Right atrium auricular region (tissue), 2 donors: Measurements from ENCODE around the gene PRR36. TPM values are rescaled to one million over a fixed set of nuclear protein-coding genes. Genes with fewer than 3 reads are reported as not detected.

ENCODE experiments used
- DNase-seq: peaks from one replicate; pipeline ENCODE4 v3.0.0-alpha.2; 2019; ENCODE audit warnings: low spot score
- H3K27ac ChIP-seq, 2 donors: fragments of 200-600 bp; sonication (generic); 1 replicate in 1 of 2; 2 replicates in 1 of 2; pipeline ENCODE4 v1.5.1; 2016 to 2019
- H3K27me3 ChIP-seq, 2 donors: fragments of 200-600 bp; sonication (generic); one replicate each; pipeline versions ENCODE4 v1.5.1 to v1.6.0; 2017 to 2019
- H3K36me3 ChIP-seq: fragments of 200-600 bp; sonication (generic); one replicate; pipeline ENCODE4 v1.5.1; 2016
- H3K4me1 ChIP-seq, 2 donors: fragments of 200-600 bp; sonication (generic); one replicate each; pipeline versions ENCODE4 v1.5.1 to v1.6.0; 2017 to 2019
- H3K4me3 ChIP-seq, 2 donors: fragments of 200-600 bp; sonication (generic); 1 replicate in 1 of 2; 2 replicates in 1 of 2; pipeline ENCODE4 v1.5.1; 2017 to 2019; ENCODE audit warnings: mild to moderate bottlenecking in 1 of 2, moderate library complexity in 1 of 2
- H3K9me3 ChIP-seq, 2 donors: fragments of 200-600 bp; sonication (generic); one replicate each; pipeline ENCODE4 v1.5.1; 2019
- CTCF ChIP-seq, 2 donors: fragments of 200-600 bp; sonication (generic); IDR thresholded peaks; one replicate each; pipeline ENCODE4 v1.5.1; 2019; ENCODE audit warnings: antibody characterized with exemption in 2 of 2
- total RNA-seq, 2 donors: library from RNA; depleted of rRNA; stranded (reverse); fragments of >200 nt; gene quantifications; one replicate each; pipeline ENCODE4 v1.1.0, GENCODE V29; 2016

PRR36 gene
- total RNA-seq, 2 donors from 2014 or later = not detected

- peaks cover 0 to 15% of the 10 kb centered on the region in 2 donors for H3K27me3 ChIP-seq
- no peaks in the 10 kb centered on the region for H3K9me3 ChIP-seq
- peaks cover 14% of the 10 kb centered on the region for H3K36me3 ChIP-seq
- DNase-seq = no peak
- TF ChIP-seq CTCF (IDR thresholded peaks at IDR 0.05) = no peak
- peaks cover 0 to 48% of the 10 kb centered on the region in 2 donors for H3K4me1 ChIP-seq
- H3K4me3 ChIP-seq = peak overlapping the region; percentile 35 to 47
- H3K27ac ChIP-seq = peak overlapping the region; percentile 66 to 86
Observed at GRCh38 chr19:7916955-7917266, 42.7 kb upstream of the PRR36 start.

- Histone ChIP-seq H3K4me1 (peaks cover 0 to 42% of the 10 kb centered on the region in 2 donors), H3K36me3 (peaks cover 18% of the 10 kb centered on the region), H3K9me3 (no peaks in the 10 kb centered on the region), H3K27ac (peak overlapping the region; percentile 66 to 86), H3K27me3 (peaks cover 0 to 15% of the 10 kb centered on the region in 2 donors), H3K4me3 (peak overlapping the region; percentile 35 to 47)
- no peak for DNase-seq
- TF ChIP-seq CTCF (IDR thresholded peaks at IDR 0.05) = no peak
Observed at GRCh38 chr19:7916103-7916954, 42.1 kb upstream of the PRR36 start.

GRCh38 chr19:7915250-7916102 lies 41.3 kb upstream of the PRR36 start:
- Histone ChIP-seq H3K27ac (no peak overlapping the region), H3K36me3 (peaks cover 27% of the 10 kb centered on the region), H3K9me3 (no peaks in the 10 kb centered on the region), H3K4me1 (peaks cover 0 to 36% of the 10 kb centered on the region in 2 donors), H3K4me3 (peak overlapping the region; percentile 35 to 47), H3K27me3 (peaks cover 0 to 15% of the 10 kb centered on the region in 2 donors)
- no peak for TF ChIP-seq CTCF (IDR thresholded peaks at IDR 0.05)
- no peak for DNase-seq

- H3K36me3 ChIP-seq = peaks cover 35% of the 10 kb centered on the region
- H3K4me3 ChIP-seq = no peak within 1 kb of the TSS
- no peak for DNase-seq
- H3K4me1 ChIP-seq = peaks cover 0 to 32% of the 10 kb centered on the region in 2 donors
- H3K27me3 ChIP-seq = peaks cover 0 to 15% of the 10 kb centered on the region in 2 donors
- H3K27ac ChIP-seq = no peak within 1 kb of the TSS
- no peaks in the 10 kb centered on the region for H3K9me3 ChIP-seq
- no peak for TF ChIP-seq CTCF (IDR thresholded peaks at IDR 0.05)
Observed at GRCh38 chr19:7914598-7915045, 40.4 kb upstream of the PRR36 start, which contains the start of gene TGFBR3L. TSS of gene TGFBR3L (plus strand) at chr19:7914830.

- Histone ChIP-seq H3K4me1 (peaks cover 0 to 27% of the 10 kb centered on the region in 2 donors), H3K9me3 (no peaks in the 10 kb centered on the region), H3K4me3 (no peak overlapping the region), H3K27ac (no peak overlapping the region), H3K36me3 (peaks cover 36% of the 10 kb centered on the region), H3K27me3 (peaks cover 0 to 15% of the 10 kb centered on the region in 2 donors)
- no peak for TF ChIP-seq CTCF (IDR thresholded peaks at IDR 0.05)
- no peak for DNase-seq
Observed at GRCh38 chr19:7914099-7914498, 39.9 kb upstream of the PRR36 start.
